GM21619 (cell line): ENCODE measurements around the gene ARF3.

Experiments used
- ATAC-seq: cut with Tn5 transposase; IDR thresholded peaks from one replicate; pipeline ENCODE4 v1.9.1; 2021; ENCODE audit not compliant: unreplicated experiment

ARF3 gene

DNA sequence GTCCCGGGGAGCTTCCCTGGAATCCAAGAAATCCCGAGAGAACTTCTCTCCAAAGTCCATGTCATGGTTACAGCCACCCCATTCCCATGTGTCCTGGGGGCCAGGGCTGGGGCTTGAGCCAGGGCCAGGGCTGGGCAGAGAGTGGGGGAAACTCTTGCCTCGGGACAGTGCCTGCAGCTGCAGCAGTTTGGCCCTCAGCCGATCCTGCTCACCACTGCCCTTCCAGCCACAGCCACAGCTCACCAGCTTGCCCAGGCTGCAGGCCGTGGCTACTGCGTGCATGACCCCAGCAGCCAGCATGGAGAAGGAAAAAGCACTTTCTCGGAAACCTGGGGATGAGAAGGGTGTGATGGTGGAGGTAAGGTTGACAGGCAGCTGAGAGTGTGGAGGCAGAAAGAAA lies 10.7 kb upstream of the ARF3 start:
- no peak for ATAC-seq

- no peak for ATAC-seq
Measured at GRCh38 chr12:48966177-48966895, 9.0 kb upstream of the ARF3 start.

DNA sequence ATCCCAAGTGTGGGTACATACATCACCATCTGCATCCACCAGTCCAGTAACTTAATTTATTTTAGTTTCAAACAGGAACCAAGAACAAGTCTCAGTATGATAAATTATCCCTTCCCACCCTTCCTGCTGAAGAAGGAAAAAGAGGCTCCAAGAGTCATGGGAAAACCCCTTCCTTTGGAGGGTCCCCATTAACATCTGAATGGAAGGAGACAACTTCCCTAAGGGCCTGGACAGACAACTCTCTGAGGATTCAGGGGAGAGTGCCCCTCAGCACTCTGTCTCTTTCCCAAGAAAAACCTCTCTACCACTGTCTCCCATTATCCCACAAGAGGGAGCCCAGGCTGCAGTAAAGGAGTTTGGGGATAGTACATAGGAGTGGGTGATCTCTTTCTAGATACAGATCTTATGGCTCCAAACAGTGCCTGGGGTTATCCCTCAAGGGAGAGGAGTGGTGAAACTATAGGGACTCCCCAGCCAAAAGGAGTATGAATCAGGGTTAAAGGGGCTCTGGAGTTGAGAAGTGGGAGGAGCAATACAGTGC lies 8.1 kb upstream of the ARF3 start:
- ATAC-seq, result no peak

- no peak for ATAC-seq
Measured at GRCh38 chr12:48961801-48962200, 4.5 kb upstream of the ARF3 start.

- ATAC-seq, result no peak
Measured at GRCh38 chr12:48961331-48961730, 4.0 kb upstream of the ARF3 start.

DNA sequence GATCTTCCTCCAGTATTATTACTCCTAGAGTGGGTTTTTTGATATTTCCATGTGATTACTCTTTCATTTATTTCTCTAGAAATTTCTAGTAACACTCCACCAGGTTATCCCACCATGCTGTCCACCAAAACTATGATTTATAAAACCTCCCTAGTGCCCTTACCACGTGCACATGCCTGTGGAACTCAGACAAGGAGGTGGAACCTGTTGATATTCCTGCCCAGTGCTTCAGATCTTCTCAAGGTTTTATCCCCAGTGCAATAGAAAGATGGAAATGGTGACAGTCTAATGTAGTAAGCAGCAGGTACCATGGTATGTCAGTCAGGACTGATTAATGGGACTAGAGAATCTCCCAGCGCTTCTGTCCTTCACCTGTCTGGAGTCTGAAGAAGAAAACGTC lies 3.5 kb upstream of the ARF3 start:
- no peak for ATAC-seq

- no peak for ATAC-seq
Measured at GRCh38 chr12:48958049-48958388, 732 bp upstream of the ARF3 start.

GRCh38 chr12:48956279-48957140 lies 777 bp downstream of the ARF3 start:
- ATAC-seq, result no peak

GRCh38 chr12:48954841-48955501 lies 2.3 kb downstream of the ARF3 start:
- ATAC-seq, result no peak

- ATAC-seq, result no peak
Measured at GRCh38 chr12:48954061-48954460, 3.2 kb downstream of the ARF3 start.

DNA sequence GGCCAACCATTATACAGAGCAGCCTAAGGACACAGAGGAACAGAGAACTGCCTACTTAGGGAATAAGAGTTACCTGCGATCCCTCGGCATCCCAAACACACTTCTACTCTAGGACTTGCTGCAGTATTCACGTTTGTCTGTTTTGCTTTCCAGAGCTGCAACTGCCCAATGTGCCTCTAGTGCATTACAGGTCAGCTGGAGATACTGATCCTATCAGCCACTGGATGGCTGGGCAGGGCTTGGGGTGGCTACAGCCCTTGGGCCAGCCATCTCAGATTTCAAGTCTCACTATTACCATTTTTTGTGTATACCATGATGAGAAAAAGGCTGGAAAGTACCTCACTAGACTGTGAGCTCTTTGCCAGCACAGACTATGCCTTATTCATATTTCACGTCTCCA lies 4.6 kb downstream of the ARF3 start:
- no peak for ATAC-seq

DNA sequence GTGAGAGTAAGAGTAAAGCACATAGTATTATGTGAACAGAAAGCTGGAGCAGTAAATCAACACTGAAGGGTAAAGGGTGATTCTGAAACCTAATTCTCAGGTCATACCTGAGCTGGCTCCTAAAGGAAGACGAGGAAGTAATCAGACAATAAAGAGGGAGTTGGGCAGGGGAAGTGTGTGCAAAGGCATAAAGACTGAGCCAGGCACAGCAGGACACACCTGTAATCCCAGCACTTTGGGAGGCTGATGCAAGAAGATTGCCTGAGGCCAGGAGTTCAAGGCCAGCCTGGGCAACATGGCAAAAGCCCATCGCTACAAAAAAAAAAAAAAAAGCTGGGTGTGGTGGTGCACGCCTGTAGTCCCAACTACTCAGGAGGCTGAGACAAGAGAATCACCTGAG lies 9.6 kb downstream of the ARF3 start:
- no peak for ATAC-seq

- ATAC-seq, result no peak
Measured at GRCh38 chr12:48946943-48947342, 10.3 kb downstream of the ARF3 start.

- no peak for ATAC-seq
Measured at GRCh38 chr12:48946205-48946604, 11.1 kb downstream of the ARF3 start.

DNA sequence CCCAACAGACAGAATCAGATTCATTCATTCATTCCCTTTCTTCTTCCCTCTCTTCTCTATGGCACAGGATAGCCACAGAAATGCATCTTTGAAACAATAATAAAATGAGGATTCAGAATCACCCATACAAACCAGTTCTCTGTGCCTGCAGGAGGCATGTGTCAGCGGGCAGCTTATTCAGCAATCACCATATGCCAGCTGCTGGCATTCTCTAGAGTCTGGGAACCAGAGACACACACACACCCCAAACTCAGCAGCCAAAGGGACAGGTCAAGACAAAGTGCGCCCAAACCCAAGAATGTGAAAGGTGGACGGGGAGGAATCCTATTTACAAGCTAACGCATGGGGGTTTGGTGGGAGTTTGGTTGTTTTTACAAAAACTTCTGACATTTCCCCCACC lies 14.1 kb downstream of the ARF3 start:
- ATAC-seq, result no peak

DNA sequence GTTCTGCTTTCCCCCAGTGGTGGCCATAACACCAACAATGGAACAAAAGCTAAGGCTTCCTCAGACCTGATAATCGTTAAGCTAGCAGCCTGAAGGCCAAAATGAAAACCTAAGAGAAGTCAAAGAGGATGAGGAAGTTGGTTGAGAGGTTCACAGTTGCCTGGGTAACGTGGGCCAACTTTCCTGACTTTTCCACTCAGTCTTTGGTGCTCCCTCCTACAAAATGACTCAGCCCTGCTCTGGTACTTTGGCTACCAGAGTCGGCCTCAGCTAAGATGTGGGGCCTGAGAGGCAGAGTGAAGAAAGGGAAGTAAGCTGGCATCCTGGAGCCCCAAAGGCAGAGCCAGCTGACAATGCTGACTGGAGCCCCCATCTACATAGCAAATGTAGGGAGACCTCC lies 17.1 kb downstream of the ARF3 start:
- ATAC-seq, result no peak

DNA sequence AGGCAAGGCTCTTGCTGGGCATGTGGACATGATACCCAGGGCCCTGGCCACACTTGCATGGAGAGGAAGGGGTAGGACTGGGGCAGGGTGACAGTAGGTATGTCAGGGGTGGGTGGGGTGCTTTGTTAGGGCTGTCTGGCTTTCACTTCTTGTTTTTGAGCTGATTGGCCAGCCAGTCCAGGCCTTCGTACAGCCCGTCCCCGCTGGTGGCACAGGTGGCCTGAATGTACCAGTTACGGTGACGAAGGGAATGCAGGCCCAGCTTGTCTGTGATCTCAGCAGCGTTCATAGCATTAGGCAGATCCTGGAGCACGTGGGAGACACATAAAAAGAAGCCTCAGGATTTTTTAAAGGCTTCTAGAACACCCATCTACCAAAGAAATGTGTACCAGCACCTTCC lies 18.5 kb downstream of the ARF3 start:
- no peak for ATAC-seq

GRCh38 chr12:48937170-48937569 lies 20.1 kb downstream of the ARF3 start:
- no peak for ATAC-seq

GRCh38 chr12:48936379-48936979 lies 20.8 kb downstream of the ARF3 start:
- ATAC-seq, result no peak

- ATAC-seq, result no peak
Measured at GRCh38 chr12:48934312-48934706, 23.0 kb downstream of the ARF3 start.

DNA sequence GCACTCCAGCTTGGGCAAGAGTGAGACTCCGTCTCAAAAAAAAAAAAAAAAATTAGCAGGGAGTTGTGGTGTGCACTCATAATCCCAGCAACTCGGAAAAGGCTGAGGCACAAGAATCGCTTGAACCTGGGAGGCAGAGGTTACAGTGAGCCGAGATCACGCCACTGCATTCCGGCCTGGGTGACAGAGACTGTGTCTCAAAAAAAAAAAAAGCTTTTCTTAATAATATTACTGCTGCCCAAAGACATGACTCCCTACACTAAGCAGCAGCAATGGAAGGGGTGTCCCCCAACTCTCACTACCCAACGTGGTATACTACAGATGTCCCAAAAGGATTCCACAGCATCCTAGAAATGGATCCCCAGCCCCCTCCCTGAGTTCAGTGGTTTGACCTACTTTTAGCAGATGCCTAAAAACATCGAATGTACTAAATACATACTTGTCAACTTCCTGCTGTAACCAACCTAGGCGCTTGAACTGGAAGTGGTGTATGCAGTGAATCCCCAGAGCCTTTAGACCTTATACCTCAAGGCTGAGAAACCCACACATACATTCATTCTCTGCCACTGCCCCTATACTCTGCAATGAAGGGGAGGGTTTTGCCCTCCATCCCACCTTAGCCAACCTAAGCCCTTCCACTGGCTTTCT lies 23.5 kb downstream of the ARF3 start:
- ATAC-seq, result no peak
